ENCODE data around the gene MAOB. TPM values are rescaled to one million over a fixed set of nuclear protein-coding genes. Genes with fewer than 3 reads are reported as not detected.

Gene MAOB
- total RNA-seq, 1 experiment from 2014 or later, result 1.1 TPM

- H3K27ac ChIP-seq (ENCODE audit: insufficient read length, low read depth, low read length), result no peak overlapping the region
- H2AFZ ChIP-seq (ENCODE audit: low read length), result no peak overlapping the region
- Mint-ChIP-seq H3K36me3 (ENCODE audit: insufficient read depth in 1 of 3, low read depth in 3 of 3) (no peaks in the 10 kb centered on the region), H3K27me3 (ENCODE audit: low read depth) (no peaks in the 10 kb centered on the region), H3K27ac (no peak overlapping the region), H3K4me3 (no peak overlapping the region), H3K9me3 (peaks cover 50 to 51% of the 10 kb centered on the region in 2 experiments), H3K4me1 (no peaks in the 10 kb centered on the region)
- no peak overlapping the region for H3K4me2 ChIP-seq (ENCODE audit: insufficient read depth, insufficient read length, low read length)
- H3K23ac ChIP-seq (ENCODE audit: insufficient read length, low read depth, low read length), result no peak overlapping the region
- no peak overlapping the region for H2BK5ac ChIP-seq (ENCODE audit: insufficient read length, low read length)
- H3K4me1 ChIP-seq (ENCODE audit: insufficient read depth, low read length), result no peaks in the 10 kb centered on the region
- peaks cover 5% of the 10 kb centered on the region for H3K9me3 ChIP-seq (ENCODE audit: control insufficient read depth, low read depth, low read length)
- no peak overlapping the region for H3K14ac ChIP-seq (ENCODE audit: insufficient read depth, low read length)
- DNase-seq, result no peak
- no peak overlapping the region for H4K5ac ChIP-seq (ENCODE audit: insufficient read length, low read depth, low read length)
- H2BK120ac ChIP-seq (ENCODE audit: low read depth, low read length, poor library complexity, severe bottlenecking), result no peak overlapping the region
- no peak overlapping the region for H3K56ac ChIP-seq (ENCODE audit: insufficient read length, low read depth, low read length)
- H4K91ac ChIP-seq (ENCODE audit: insufficient read length, low read depth, low read length), result no peak overlapping the region
- no peak for TF ChIP-seq CTCF (conservative IDR thresholded peaks at IDR 0.05)
- no peak overlapping the region for H2AK5ac ChIP-seq (ENCODE audit: insufficient read length, low read length)
- no peak overlapping the region for H3T11ph ChIP-seq (ENCODE audit: low read length)
- no peak overlapping the region for H2BK15ac ChIP-seq (ENCODE audit: low read depth, low read length)
- H3K23me2 ChIP-seq (ENCODE audit: insufficient read length, low read depth, low read length, poor library complexity, severe bottlenecking), result no peaks in the 10 kb centered on the region
- H3K4ac ChIP-seq (ENCODE audit: low read depth, low read length), result no peak overlapping the region
- H4K20me1 ChIP-seq (ENCODE audit: control insufficient read depth, insufficient read depth, insufficient read length), result no peaks in the 10 kb centered on the region
- no peaks in the 10 kb centered on the region for H3K79me2 ChIP-seq (ENCODE audit: insufficient read depth, low read length)
- H2BK12ac ChIP-seq (ENCODE audit: insufficient read length, low read depth, low read length), result no peak overlapping the region
- H2BK20ac ChIP-seq (ENCODE audit: low read depth, low read length, poor library complexity, severe bottlenecking), result no peak overlapping the region
- WGBS (ENCODE audit: extremely low coverage, insufficient read length, low lambda C conversion rate), result no CpG with 5 or more reads among the region's 2 CpGs
- H3K18ac ChIP-seq (ENCODE audit: insufficient read length, low read depth, low read length), result no peak overlapping the region
- no peak overlapping the region for H3K9ac ChIP-seq (ENCODE audit: extremely low read depth, insufficient read length, low read length)
- H3K27me3 ChIP-seq (ENCODE audit: insufficient read depth, low read length), result no peaks in the 10 kb centered on the region
- no peaks in the 10 kb centered on the region for H3K79me1 ChIP-seq (ENCODE audit: insufficient read depth, low read depth, low read length, poor library complexity, severe bottlenecking)
- no peak overlapping the region for H4K8ac ChIP-seq (replicated peaks; ENCODE audit: insufficient read length, low read depth, low read length)
These were observed 36.5 kb downstream of the MAOB start for GRCh38 chrX:43845776-43846175.
